ENCODE data around the gene FGF14.
A peak's percentile ranks its signal among the peaks of the same experiment; 100 is the strongest.

Gene FGF14

DNA sequence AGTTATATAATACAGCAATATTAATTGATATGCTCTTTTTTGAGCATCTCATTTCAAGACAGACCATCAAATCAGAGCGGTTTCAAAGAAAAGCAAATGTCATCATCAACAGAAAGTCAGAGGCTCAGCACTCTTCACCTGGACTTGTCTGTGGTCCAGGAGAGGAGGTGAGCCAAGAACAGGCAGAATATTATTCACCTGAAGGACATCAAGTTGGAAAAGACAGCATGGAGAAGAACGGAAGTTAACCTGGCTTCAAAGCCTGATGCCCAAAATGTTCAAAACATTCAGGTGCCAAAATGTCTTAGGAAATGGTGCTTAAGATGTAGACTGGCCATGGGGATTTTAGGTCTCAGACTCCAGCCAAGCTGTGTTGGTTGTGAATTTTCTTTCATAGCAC is 40.7 kb downstream of the FGF14 start:
- no peak for DNase-seq

DNA sequence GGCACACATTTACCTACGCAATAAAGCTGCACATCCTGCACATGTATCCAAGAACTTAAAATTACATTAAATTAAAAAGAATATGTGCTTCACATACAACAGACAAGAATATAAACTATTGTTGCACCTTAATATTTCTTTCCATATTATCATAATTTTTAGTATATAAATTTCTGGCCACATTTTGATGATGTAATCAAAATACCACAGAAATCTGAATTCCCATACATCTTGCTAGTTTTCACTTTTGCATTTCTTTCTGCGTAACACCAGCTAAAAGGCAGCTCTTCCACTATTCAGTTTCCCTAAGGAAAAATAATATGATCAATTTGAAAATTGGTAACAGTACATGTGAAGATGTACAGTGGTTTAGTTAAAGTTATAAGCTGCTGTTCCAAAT is 42.6 kb downstream of the FGF14 start:
- DNase-seq = no peak

DNA sequence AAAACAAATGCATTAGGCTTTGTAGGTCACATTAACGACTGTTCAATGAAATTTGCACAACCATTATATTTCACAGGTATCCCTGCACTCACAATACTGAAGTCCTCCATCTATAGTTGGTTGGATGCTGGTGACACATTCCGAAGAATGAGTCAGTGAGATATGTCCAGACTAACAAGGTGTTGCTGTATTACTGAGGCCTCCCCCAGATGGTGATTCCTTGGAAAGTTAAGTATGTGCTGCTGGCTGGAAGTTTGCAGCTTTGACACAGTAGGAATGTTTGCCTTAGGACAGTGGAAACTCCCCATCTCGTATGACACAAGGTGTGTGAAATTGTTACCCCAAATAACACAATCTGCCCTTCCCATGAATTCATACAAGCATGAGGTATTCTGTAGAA is 46.6 kb downstream of the FGF14 start:
- DNase-seq = no peak

DNA sequence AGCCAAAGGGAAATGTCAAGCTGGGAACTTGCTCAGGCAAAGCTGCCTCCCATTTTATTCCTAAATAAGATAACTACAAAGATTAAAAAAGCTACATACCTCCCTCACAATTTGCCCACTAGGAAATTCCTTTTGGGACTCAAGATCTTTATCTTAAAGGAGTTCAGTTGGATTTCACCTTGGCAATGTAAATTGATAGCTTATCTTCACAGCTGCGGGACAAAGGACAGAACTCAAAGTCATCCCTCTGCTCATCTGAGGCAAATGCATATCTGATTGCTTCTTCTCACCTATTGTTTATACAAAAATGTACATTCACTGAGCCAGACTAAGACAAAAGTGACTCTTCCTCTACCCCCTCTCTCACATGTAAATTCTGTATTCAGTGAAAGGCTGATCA is 47.8 kb downstream of the FGF14 start:
- no peak for DNase-seq

DNA sequence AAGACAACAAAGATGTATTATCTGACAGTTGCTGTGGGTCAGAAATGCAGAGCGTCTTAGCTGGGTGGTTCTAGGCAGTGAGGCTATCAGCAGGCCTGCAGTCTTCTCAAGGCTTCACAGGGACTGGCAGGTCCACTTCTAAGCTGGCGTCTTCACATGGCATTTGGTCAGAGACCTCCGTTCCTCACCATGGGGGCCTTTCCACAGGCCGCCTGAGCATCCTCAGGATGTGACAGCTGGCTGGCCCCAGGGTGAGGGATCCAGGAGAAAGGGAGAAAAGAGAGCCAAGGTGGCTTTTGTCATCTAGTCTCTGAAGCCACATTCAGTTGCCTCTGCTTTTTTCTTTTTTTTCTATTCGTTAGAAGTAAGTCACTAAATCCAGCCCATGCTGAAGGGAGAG is 50.3 kb downstream of the FGF14 start:
- DNase-seq = no peak

DNA sequence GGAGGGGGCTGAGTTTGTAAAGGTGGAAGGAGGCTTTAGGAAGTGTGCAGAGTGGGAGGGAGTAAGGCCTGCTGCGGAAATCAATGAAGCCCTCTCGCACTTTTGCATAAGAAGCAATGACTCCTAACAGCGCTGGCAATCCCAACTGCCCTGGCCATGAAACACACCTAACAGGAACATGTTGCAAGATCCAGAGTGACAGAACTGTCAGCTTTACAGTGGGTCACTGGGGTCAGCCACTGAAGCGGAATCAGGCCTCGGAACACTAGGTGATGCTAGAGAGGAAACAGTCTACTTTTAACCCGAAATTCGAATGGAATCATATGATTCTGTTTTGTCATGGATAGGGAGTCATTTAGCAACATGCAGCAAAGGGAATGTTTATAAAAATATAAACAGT is 54.4 kb downstream of the FGF14 start:
- no peak for DNase-seq

DNA sequence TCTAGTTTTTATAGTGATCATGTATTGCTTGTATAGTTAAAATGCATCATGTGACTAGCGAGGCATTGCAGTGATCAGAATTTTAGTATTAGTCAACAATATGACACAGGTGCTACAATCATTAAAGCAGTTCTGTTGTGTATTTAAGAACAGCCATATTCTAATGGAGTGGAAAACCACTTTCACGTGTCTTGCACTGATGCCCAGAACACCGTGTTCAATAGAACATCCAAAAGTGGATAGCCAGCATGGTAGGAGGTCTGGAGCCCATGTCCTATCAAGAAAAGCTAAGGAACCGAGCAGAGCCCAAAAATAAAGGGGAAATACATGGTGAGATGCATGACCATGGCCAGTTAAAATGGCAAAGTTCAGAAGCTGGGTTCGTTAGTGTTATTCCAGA is 55.1 kb downstream of the FGF14 start:
- no peak for DNase-seq

DNA sequence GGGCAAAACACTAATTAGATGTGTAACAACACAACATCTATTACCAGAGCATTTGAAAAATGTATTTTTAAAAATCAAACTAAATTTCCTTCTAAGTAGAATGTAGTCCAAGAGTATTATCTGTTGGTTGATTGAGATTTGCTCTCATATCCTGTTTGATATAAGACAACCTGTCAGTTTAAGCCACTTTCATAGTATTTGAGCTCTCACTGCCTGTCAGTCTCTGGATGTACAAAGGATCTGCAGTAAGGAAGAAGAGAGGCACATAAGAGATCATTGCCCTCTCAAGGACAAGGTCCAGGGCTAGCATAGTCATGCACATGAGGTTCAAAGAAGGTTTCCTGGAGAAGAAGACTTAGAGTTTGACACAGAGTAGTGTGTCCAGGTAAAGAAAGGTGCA is 57.4 kb downstream of the FGF14 start:
- DNase-seq = no peak

DNA sequence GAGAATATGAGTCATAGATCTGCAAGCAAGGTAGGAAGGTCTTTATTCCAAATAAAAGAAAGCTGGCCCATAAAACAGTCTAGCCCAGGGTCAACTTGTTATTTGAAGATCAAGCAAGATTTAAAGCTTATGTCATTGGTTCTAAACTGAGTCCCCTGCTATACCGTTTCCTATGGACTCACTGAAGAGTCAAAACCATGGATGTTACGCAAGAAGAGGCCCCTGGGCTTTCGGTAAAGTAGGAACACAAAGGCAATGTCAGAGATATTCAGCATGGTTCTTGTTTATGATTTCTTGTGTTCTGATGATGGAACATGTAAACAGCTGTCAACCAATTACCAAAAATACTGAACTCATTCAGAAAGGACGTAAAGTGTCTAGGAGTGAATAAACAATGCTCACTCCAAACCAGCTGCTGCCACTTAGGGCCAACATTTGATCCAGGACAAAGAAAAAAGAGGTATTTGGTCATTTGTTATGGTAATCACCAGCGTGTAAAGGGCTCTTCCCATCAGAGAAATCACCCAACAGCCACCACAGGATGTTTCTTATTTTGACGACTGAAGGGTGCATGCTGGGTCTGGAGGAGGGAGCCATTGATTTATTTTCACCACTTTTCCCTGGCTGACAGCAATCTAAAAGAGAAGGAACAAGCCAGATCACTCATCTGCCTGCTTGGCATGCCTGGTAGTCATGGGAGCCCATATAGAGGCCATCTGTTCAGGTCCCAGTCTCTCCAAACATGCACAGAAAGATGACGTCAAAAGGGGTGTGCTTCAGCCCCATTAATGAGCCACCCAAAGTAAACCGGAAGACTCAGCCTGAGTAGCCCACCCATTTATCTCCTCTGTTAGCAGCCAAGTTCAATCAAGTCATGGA is 68.3 kb downstream of the FGF14 start:
- peak; percentile 76 for DNase-seq

DNA sequence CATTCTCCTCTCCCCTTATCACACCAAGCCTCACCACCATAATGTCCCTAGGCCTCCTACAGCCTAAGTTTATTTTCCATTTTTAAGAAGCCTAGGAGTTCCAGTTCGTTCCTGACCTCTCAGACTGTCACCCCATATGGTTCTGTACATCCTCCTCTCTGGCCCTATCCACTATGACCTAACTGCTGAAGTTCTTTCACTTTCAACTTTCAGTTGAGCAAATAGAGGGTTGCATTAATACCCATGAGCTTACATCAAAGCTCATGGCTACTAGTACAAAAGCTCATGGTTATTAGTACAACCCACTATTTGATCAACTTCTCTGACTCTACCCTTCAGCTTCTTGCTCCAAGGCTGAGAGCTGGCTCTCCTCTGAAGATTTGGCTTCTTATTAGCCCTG is 72.9 kb downstream of the FGF14 start:
- no peak for DNase-seq

DNA sequence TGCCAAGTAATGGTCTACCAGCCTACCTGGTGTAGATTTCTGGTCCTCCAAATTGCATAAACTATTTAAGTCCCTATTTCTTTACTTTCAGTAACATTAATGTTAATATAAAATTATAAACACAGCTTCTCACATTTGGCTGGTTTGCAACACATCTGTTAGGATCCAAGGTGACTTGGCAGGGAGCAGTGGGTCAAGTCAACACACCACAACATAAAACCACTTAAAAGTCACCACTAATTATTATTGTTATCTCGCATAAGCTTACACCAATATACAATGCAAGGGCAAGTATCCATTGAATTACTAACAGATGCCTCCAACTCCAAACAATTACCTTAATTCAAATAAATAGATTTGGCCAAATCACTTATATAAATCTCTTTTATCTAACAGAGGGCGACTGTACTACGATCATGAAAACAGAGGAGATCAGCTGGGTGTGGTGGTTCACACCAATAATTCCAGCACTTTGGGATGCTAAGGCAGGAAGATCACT is 74.7 kb downstream of the FGF14 start:
- no peak for DNase-seq

DNA sequence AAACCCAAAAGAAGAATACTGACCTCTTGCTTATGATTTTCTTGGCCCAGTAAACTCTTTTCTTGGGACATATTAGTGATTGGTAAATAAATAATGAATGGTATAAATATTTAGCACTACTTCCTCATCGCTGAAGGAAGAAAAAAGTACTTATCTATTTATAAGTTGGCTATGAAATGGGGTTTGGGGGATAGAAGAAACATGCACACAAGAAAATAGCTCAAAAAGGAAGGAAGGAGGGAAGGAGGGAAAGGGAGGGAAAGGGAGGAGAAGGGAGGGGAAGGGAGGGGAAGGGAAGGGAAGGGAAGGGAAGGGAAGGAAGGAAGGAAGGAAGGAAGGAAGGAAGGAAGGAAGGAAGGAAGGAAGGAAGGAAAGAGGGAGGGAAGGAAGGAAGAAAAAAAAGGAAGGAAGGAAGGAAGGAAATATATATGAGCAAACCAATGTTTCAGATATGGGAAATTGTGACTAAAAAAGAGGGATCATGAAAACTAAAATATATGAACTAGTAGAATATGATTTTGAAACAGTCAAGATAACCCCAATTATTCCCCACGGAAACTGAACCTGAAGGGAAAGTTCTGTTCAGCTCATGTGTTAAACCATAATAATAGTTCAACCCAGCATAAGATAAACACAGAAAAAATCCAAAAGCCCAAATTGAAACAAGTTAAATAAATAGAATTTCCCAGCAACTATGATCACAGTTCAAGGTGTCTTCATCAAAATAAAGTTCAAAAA is 75.3 kb downstream of the FGF14 start:
- no peak for DNase-seq

DNA sequence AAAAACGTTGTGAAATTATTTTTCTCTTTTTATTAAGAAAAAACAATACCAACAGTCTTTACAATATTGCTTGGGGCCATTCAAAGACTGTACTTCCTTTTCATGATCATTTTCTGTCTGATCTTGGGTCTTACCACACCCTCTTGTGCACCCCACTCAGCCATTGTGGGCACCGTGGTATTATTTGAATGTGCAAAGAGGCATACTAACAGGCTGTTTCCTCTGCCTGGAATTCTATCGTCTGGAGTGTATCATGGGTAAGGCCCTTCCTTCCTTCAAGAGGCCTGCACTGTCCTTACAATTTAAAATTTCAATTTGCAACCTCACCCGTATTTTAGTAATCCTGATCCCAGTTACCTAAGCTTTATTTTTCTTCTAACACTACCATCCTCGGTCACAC is 76.5 kb downstream of the FGF14 start:
- no peak for DNase-seq

DNA sequence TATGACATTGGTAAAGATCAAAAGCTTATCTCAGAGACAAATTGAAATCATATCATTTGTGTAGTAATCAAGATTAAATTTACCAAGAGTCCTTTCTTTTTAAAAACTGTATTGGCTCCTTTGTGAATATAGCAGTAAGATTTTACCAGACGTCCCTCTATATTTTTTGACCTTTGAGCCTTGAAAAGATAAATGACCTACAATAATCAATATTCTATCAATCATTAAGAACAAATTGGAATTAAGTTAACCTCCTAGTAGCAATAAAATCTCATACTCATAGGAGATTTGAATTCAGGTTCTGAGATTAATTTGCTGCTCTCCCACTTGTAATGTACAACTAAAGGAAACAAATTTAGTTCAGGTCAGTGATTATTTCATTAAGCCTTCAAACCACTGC is 78.3 kb downstream of the FGF14 start:
- DNase-seq = no peak

DNA sequence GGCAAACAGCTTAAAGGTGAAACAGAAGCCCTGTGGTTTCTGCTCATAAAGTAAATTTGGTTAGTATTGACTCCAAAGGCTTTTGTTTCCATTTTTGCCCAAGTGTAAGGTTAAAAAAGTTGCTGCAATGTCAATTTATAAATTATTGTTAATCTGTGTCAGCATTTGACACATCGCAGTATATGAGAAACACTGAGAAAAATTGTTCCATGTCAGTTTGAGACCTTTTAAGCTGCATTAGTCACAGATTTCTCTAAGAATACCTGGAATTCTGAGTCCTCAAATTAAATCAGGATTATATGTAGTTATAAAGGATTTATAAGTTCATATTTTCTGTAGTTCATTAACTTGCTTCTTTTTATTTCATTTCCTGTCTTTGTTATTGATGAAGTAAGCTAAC is 78.8 kb downstream of the FGF14 start:
- DNase-seq = no peak

DNA sequence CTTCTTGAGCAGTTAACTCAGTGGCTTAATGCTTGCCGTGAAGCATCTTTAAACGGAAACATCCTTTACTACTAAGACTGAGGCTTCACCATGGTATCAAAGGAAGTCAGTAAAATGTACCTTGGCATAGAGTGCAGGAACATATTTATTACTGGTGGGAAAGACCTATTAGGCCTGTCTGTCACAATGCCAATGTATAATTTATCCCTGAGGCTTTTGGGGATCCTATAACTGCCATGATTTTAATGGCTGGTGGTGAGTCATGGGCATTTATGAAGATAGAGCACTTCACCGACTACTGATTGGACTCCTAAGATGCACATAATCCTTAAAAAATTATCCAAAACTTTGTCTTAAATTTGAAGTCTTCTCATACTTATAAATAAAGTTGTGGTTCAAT is 79.6 kb downstream of the FGF14 start:
- DNase-seq = no peak

DNA sequence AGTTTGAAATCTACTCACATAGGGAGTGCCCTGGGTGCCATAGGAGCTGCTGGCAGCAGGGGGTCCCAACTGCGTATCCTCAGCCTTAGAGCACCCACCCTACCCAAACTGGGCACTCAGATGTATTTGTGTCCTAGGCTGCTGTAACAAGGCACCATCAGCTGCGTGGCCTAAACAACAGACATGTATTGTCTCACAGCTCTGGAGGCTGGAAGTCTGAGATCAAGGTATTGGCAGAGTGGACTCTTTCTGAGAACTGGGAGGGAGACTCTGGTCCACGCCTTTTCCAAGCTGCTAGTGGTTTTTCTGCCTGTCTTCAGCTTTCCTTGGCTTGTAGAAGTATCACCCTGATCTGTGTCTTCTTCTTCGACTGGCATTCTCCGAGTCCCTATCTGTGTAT is 83.6 kb downstream of the FGF14 start:
- DNase-seq = no peak

DNA sequence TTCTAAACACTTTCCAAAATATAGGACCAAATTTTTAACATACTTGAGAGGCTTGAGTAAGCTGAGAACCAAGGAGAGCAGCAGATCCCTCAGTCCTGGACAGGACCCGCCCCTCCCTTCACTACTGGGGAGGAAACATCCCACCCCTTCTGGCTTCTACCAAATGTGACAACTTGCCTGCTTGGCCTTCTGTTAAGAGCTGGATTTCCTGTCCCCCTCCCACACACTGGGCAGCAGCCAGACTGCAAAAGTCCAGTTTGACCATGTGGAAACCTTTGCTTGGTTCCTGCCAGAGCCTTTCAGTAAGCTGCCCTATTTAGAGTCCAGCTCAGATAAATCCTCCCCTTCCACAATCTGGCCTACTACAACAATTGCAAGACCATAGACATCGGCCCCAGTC is 84.3 kb downstream of the FGF14 start:
- no peak for DNase-seq

DNA sequence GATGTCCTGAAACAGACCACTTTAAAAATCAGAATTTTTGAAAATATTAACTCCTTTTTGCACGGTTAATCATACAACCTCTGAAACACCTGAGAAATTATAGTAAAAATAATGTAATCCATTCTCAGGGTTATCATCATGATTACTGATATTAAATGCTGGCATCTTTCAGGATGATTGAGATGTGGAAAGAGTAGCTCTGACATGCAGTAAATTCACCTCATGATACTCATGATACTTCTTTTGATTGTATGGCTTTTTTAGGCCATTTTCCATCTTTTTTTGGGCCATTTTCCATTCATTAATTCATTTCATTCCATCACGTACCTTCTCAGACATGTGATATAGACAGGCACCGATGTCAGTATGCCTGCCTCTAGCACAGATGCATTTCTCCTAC is 85.1 kb downstream of the FGF14 start:
- DNase-seq = no peak

DNA sequence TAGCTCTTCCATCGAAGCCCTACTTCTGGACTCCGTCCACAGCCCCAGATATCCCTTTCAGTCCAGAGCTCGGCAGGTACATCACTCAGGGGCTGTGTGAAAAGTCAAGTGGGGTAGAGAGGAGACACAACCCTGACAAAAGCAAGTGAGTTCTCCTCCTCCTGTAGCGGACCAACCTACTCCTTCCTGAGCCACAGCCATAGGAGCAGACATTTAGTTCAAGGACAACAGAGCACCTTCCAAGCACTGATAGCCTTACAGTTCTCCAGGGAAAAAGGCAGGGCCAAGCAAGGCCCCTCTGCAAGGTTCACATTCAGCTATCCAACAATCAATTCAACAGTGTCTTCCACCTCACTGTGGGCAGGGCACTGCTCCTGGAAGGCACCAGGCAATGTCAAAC is 89.0 kb downstream of the FGF14 start:
- DNase-seq = no peak

DNA sequence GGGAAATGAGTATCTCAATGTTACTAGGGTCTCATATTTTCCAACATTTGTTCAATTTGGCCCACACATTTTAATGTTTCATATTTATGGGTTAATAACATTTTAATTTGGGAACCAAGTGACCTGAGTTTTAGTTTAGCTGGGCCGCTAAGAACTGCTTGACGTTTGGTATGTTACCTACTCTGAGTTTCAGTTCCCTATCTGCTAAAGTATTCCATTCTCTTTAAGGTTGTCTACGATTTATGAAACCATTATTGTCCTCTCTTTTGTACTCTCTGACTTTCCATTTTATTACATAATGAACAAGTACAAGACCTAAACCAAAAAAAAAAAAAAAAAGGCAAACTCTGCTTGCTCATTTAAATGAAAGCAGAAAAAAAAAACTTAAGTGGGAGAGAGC is 89.9 kb downstream of the FGF14 start:
- DNase-seq = no peak

DNA sequence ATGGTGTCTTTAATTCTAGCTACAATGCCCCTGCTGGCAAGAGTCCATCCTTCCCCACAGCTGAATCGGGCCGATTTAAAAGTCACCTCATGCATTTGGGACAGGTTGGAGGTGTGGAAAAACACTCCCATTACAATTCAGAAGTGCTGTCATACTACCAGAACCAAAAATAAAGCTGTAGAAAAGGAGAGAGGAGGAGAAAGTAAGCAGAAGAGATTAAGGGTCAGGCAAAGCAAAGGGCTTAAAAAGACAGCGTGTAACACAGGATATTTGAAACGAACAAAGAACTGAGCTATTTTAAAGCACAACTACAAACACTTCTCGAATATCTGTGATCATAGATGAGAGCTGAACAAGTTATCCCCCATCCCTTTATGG is 90.4 kb downstream of the FGF14 start:
- DNase-seq = no peak

DNA sequence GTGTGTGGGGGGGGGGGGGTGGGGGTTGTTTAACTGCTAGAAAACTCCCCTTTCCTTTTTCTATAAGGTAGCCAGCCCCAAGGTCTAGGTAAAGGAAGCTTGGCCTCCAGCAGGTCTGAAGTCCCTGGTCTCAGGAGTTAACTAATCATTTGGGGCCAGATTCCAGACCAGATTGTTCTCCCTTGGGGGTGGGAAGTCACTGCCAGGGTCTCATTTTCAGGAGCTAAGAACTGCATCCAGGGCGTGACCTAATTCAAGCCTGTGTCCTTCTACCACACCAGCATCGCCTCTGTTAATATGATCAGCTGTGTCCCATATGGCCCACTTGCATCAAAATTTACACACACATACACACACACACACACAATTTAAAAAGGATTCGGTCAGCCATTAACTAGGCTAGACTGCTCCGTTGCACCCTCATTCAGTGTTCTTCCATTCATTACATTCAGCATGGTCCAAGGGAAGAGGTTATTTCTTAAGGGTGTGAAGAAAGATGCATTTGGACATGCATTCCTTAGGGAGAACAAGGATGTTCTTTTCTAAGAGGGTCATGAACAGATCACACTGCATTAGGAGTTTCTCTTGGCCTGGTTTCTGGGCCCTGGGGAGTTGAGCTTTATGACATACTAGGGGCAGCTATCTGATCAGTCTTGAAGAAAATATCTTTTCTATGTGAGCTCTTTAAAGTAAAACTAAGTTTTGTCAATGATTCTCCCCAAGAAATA is 91.0 kb downstream of the FGF14 start:
- DNase-seq = no peak

DNA sequence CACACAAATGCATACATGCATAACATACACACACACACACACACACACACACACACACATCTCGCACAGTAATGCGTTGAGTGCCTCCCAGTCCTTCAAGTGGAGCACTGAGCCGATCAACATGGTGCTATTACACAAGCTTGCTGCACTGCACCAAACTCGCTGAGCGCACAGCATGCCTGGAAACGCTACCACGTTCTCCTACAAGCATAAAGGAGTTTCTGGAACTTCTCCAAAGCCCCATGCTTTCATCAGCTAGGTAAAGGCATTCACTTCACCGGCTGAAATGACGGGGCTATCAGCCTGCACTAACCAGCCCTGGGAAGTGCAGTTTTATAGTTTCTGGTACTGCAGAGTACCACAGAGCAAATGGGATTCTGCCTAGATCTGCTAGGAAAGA is 92.7 kb downstream of the FGF14 start:
- peak; percentile 65 for DNase-seq
